ENCODE data around the gene RFC2. TPM values are rescaled to one million over a fixed set of nuclear protein-coding genes. Genes with fewer than 3 reads are reported as not detected.
A peak's percentile ranks its signal among the peaks of the same experiment; 100 is the strongest.

The RFC2 gene
- polyA plus RNA-seq, 1 of the 3 experiments (the other 2 are of a cell fraction): 31.2 TPM

DNA sequence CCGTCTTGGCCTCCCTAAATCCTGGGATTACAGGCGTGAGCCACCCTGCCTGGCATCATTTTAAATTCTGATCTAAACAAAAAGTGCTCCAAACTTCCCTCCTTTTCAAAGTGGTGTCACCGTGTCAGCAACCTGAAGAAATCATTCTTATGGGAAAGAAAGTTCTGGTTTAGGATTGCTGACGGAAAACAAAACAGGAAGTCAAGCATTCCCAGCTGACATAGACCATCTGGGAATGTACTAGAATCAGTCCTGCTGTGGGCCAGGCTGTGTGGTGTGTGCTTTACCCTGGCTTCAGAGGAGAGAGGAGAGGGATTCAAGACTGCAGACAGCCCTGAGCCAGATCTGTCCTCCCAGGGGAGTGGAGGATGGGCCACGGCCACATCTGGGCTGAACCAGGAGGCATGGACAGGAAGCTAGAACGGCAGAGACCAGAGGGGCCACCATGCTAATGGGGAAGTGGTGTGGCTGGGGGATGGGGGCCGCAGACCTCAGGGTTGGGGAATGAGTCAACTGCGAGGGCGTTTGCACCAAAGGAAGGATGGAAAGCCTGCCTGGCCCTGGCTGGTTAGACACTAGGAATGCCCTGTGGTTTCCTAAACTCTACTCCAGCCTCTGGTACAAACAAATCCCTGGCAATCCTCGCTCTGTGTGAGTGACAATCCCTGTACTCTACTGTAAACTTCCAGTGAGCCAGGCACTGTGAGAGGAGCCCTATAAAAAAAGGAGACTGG lies 18.3 kb upstream of the RFC2 start (continued):
- TF ChIP-seq, protein P1, sequence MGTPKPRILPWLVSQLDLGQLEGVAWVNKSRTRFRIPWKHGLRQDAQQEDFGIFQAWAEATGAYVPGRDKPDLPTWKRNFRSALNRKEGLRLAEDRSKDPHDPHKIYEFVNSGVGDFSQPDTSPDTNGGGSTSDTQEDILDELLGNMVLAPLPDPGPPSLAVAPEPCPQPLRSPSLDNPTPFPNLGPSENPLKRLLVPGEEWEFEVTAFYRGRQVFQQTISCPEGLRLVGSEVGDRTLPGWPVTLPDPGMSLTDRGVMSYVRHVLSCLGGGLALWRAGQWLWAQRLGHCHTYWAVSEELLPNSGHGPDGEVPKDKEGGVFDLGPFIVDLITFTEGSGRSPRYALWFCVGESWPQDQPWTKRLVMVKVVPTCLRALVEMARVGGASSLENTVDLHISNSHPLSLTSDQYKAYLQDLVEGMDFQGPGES (IDR thresholded peaks at IDR 0.05; ENCODE audit: low read depth, low read length): no peak
- TF ChIP-seq SIN3A (IDR thresholded peaks at IDR 0.05; ENCODE audit: borderline replicate concordance, low read depth, low read length) (peak; percentile 58; the same call in 1 of the 2 replicates), MXI1 (IDR thresholded peaks at IDR 0.05; ENCODE audit: low read depth, low read length) (no peak), EZH2phosphoT487 (IDR thresholded peaks at IDR 0.05; ENCODE audit: borderline replicate concordance, low read depth) (no peak)
- TF ChIP-seq, protein P2, sequence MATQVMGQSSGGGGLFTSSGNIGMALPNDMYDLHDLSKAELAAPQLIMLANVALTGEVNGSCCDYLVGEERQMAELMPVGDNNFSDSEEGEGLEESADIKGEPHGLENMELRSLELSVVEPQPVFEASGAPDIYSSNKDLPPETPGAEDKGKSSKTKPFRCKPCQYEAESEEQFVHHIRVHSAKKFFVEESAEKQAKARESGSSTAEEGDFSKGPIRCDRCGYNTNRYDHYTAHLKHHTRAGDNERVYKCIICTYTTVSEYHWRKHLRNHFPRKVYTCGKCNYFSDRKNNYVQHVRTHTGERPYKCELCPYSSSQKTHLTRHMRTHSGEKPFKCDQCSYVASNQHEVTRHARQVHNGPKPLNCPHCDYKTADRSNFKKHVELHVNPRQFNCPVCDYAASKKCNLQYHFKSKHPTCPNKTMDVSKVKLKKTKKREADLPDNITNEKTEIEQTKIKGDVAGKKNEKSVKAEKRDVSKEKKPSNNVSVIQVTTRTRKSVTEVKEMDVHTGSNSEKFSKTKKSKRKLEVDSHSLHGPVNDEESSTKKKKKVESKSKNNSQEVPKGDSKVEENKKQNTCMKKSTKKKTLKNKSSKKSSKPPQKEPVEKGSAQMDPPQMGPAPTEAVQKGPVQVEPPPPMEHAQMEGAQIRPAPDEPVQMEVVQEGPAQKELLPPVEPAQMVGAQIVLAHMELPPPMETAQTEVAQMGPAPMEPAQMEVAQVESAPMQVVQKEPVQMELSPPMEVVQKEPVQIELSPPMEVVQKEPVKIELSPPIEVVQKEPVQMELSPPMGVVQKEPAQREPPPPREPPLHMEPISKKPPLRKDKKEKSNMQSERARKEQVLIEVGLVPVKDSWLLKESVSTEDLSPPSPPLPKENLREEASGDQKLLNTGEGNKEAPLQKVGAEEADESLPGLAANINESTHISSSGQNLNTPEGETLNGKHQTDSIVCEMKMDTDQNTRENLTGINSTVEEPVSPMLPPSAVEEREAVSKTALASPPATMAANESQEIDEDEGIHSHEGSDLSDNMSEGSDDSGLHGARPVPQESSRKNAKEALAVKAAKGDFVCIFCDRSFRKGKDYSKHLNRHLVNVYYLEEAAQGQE (IDR thresholded peaks at IDR 0.05; ENCODE audit: low read depth, low read length): no peak

GRCh38 chr7:74271742-74272141 lies 17.5 kb upstream of the RFC2 start:
- Histone ChIP-seq H3K79me2 (ENCODE audit: insufficient read depth) (no peaks in the 10 kb centered on the region), H3K36me3 (replicated peaks in 1 of 2; ENCODE audit: control insufficient read depth in 1 of 2, insufficient read depth in 2 of 2, low read length in 1 of 2) (no peaks in the 10 kb centered on the region), H3K27ac (ENCODE audit: low read depth in 2 of 2, low read length in 1 of 2) (peak overlapping the region in 1 of 2 experiments; percentile 99; a peak in 2 of 4 replicates), H3K4me3 (ENCODE audit: low read depth in 2 of 2, low read length in 1 of 2) (no peak overlapping the region), H3K27me3 (ENCODE audit: insufficient read depth) (no peaks in the 10 kb centered on the region), H3K9me2 (no peaks in the 10 kb centered on the region), H3K4me2 (peak overlapping the region; percentile 51; the same call in 1 of the 2 replicates), H3K9me3 (no peaks in the 10 kb centered on the region), H3K9ac (peak overlapping the region; percentile 66; the same call in 1 of the 2 replicates), H2AFZ (ENCODE audit: low read depth) (peak overlapping the region; percentile 71), H3F3A (replicated peaks; ENCODE audit: insufficient read depth) (peaks cover 45% of the 10 kb centered on the region), H4K20me1 (ENCODE audit: insufficient read depth) (no peaks in the 10 kb centered on the region), H3K4me1 (ENCODE audit: control insufficient read depth in 1 of 2, insufficient read depth in 2 of 2, low read depth in 1 of 2, low read length in 1 of 2) (peaks cover 4 to 16% of the 10 kb centered on the region in 2 experiments; a peak in 3 of 4 replicates)
- WGBS (ENCODE audit: low lambda C conversion rate): 89% methylated on average over 6 of the region's 6 CpGs
- POLR2A ChIA-PET: no interaction called here
- no peak for DNase-seq
- TF ChIP-seq MEF2A (IDR thresholded peaks at IDR 0.05; ENCODE audit: borderline replicate concordance, low read depth) (no peak), RFX5 (IDR thresholded peaks at IDR 0.05; ENCODE audit: low read length) (no peak), TEAD4 (IDR thresholded peaks at IDR 0.05; ENCODE audit: borderline replicate concordance, insufficient read depth) (no peak), GABPA (IDR thresholded peaks at IDR 0.05; ENCODE audit: low read depth) (no peak), NFIC (IDR thresholded peaks at IDR 0.05; ENCODE audit: borderline replicate concordance) (no peak)
- TF ChIP-seq, protein P1 (IDR thresholded peaks at IDR 0.05; ENCODE audit: low read depth, low read length): no peak
- TF ChIP-seq, protein P2 (IDR thresholded peaks at IDR 0.05; ENCODE audit: low read depth, low read length): no peak
- CTCF ChIA-PET: interaction anchor here (1.1 to 6.7 kb wide), 3 partner anchors 15 to 129 kb away, joined by 3 to 61 read pairs (median 42); partner anchors contain the start of gene CLIP2
